GM18868 (cell line): ENCODE measurements around the gene NHP2.
"Not testable (repeated sequence)": the region's sequence is repeated elsewhere in the genome, so short reads cannot be mapped to it uniquely, and the experiment has no call there.

Source experiments
- ATAC-seq: cut with Tn5 transposase; IDR thresholded peaks from one replicate; pipeline ENCODE4 v1.9.1; 2021; ENCODE audit warnings: mild to moderate bottlenecking, moderate library complexity; ENCODE audit not compliant: unreplicated experiment

Gene NHP2

DNA sequence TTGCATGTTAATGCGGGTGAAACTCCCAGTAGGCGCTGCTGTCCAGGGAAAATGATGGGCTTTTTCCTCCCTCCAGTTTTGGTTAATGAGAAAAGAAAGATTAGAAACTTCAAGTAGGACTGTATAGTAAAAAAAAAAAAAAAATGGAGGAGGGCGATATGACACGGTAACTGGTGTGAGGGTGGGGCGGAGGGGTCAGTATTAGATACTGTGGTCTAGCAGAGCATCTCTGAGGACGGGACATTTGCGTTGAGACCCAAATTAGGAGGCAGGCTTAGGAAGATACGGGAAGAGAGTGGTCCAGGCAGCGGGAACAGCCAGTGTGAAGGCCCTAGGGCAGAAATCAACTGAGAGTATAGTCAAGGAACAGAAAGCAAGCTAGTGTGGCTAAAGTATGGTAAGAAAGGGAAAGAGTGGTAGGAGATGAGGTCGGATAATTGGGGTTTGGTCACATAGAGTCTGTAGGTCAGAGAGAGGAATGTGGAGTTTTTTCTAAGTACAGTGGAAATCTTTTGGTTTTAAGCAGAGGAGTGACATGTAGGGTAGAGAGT, 22.2 kb downstream of the NHP2 start:
- ATAC-seq, result no peak

DNA sequence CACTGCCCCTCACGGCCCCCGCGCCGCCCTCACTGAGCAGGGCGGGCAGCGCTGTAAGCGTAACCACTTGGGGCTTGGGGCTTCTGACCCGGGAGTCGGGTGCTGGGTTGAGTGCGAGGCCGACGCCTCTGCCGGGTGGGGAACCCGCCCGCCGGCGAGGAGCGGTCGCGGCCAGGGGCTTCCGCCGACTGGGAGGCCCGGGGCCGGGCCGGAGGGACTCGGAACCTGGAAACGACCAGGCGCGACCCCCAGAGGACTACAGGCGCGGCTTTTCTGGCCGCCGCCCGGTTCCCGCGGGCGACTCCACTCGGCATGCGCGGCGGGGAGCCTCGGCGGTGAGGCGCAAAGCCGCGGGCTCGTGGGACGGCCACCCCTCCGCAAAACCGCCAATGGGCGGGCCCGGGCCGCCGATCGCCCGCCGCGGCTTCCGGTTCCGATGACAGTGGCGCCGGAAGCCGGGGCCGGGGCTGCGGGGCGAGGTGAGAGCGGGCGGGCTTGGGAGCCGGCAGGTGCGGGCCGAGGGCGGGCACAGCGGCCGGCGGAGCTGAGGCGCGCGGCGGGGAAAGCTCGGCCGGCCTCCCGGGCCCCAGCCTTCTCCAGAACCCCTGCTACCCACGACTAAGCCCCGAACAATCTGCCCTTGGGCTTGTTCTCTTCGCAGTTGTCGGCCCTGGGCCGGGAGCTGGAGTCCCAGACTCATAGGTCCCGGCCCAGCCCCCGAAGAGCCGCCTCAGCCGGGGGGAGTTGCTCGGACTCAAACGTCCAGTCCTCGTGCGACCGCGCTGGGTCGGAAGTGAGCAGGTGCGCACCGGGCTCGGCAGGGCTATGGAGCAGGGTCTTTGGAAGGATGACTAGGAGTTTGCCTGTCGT, 22.9 kb downstream of the NHP2 start, which contains the start of gene RMND5B:
TSS of gene RMND5B (plus strand) at position 439 of the 870 bp plus-strand sequence. CDS start 7,106 bp downstream, outside the sequence.
- ATAC-seq, result peak; percentile 89

DNA sequence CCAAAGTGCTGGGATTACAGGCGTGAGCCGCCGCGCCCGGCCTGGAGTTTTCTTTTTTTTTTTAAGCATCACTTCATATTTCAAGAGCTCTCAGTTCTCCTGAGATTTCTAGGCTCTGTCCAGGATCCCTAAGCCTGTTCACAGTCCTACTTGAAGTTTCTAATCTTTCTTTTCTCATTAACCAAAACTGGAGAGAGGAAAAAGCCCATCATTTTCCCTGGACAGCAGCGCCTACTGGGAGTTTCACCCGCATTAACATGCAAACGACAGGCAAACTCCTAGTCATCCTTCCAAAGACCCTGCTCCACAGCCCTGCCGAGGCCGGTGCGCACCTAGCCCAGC, 23.5 kb downstream of the NHP2 start:
- not testable (repeated sequence) for ATAC-seq

DNA sequence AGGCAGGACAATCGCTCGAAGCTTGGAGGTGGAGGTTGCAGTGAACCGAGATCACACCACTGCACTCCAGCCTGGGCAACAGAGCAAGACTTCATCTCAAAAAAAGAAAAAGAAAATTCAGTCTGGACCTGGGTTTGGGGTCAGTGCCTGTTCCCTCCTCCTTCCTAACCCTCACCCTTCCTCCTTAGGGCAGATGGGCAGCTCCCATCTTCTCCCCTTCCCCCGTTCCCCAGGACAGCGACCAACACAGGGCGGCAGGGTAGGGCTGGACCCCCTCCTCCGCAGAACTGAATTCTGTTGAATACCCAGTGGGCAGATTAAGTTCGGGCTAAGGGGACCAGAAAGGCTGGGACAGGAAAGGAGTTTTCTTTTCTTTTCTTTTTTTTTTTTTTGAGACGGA, 24.4 kb downstream of the NHP2 start:
- ATAC-seq, result no peak

DNA sequence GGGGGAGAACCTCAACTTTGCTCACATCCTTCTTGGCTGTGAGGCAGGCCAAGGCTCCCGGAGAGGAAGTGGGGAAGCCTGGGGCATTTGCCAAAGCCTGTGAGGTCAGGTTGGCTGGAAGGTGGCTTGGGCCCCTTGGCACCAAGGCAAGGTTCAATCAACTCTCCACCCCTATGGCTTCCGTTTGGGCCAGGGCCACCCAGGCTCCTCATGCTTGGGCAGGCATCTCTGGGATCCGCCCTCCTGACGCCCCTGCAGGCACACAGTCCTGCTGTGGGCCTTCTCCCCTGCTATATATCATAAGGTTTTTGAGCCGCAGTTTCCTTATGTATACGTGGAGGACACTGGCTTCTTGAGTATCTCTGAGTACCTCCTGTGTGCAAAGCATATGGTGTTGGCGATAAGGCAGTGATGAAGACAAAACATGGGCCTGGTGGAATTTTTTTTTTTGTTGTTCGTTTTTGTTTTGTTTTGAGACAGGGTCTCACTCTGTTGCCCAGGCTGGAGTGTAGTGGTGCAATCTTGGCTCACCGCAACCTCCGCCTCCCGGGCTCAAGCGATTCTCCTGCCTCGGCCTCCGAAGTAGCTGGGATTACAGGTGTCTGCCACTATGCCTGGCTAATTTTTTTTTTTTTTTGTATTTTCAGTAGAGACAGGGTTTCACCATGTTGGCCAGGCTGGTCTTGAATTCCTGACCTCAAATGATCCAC, 26.2 kb downstream of the NHP2 start:
- not testable (repeated sequence) for ATAC-seq

DNA sequence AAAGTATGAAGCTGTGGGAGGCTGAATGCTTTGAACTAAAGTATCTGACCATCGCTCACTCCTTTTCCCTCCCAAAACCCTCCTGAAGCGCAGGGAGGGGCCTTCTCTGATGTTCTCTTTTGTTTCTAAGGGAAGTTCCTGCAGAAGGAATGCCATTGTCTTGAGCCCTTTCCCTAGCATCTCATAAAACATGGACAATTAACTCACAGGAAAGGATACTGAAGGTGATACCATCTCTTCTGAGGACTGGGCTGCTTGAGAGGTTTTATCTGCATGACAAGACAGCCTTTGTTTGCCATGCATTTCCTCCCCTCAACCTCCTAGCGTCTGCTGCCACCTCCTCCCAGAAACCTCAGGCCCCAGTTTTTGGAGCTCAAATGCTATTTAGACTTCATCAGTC, 27.1 kb downstream of the NHP2 start:
- no peak for ATAC-seq

DNA sequence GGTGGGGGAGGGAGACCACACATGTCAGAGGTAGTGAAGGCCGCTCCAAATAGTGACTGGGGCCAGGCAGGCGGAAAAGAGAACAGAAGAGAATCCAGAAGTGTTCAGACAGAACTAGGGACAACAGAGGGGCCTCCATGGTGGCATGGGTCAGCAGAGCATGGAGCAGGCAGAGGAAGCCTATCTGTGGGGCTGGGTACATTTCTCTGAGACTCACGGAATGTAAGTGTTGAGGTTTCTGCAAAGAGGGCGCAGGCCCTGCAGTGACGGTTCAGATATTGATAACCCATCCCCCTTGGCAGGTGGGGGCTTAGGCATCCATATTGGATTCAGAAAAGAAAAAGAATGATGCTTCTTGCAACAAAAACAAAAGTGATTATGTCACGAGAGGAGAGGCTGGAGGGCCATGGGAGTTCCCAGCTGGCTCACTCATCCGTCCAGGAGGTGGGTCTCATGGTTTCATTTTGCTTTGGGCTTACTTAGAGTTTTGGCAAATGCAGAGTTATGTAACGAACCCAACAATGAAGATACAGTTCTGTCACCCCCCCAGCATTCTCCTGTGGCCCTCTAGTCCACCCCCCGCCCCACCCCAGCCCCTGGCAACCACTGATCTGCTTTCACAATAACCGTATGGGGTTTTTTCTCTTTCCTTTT, 28.3 kb downstream of the NHP2 start:
- no peak for ATAC-seq

DNA sequence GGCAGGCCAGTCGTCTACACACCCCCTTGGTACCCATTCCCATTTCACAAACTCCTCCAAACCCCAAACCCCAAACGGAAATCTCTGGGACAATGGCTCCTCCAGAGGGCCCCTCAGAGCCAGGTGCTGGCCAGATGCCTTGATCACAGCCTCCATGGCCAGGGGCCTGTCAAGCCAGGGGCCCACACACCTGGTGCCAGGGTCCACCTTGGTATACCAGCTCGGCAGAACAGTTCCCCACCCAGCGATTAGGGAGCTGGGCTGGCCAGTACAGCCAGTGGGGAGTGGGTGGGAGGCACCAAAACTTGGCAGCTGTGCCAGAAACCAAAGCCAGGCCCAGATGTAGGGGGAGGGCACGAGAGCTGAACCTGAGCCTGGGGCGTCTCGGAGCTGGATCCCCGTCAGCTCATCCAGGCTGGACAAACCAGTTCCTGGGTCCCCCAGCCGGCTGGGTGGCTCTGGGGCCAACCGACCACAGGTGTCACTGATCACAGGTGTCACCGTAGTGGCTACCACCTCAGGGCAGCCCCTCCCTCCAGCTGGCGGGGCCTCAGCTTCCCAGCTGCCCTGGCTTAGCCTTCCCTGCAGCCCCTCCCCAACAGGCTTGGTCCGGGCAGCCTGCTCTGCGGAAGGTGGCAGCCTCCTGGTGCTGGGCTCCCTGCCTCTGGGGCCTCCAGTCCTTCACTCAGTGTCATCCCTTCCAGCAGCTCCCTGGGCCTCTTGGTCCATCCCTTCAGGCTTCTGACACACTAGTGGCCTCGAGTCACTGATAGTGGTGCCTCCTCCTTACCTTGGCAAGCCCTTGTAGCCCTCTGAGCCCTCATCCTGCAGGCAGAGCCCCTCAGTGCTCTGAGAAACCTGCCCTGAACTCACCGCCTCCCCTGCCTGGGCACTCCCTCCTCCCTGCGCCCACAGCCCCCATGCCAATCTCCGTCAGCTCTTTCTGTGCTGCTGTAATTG, 29.4 kb downstream of the NHP2 start:
- ATAC-seq, result no peak

DNA sequence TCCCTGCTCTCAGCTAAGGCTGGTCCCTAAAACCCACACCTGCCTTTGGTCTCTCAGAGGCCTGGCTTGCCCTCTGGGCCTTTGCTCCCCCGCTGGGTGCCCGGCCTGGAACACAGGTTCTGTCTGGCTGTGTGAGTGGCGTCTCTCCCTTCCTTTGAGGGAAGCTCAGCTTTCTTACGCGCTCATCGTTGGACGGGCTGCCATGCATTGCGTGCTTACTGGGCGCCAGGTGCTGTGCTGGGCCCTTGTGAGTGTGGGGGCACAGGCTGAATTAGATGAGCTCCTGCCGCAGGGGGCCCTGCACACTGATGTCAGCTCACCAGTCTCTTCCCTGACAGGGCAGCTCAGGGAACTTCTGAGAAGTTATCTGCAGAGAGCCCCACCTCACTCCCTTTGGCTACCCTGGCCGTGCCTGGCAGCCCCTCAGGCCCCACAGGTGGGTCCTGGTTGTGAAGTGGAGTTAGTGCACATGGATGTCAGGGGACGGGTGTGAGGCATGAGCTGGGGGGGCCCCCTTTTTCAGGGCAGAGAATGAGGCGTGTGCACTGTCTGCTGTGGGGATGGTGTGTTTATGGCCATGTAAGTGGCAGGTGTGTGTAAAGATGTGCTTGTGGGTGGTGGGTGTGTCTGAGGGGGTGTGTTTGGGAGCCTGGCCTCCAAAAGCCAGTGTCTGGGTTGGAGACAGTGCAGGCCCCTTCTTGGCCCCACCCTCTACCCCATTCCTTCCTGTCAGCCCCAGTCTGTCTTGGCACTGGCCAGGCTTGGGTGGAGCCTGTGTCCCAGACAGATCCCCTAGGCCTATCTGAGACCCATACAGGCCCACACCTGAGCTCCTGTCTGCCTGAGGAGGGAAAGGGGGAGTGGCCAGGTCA, 30.4 kb downstream of the NHP2 start:
- ATAC-seq, result no peak

DNA sequence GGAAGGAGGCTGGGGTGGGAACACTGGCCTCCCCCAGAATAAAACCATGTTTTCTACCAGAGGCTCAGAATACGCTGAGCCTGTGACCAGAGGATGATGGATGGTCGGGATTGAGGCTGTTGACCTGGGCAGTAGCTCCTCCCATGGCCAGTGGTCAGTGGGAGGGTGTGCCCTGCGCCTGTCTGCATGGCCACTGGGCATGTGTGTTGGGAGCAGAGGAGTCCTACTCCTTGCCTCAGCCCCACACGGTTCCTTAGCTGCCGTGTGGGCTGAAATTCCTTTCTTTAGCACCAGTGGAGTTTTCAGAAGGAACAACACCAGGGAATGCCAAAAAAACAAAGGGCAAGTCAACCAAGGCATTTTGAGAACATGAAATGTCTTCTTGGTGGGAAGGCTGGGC, 31.3 kb downstream of the NHP2 start:
- ATAC-seq, result no peak

DNA sequence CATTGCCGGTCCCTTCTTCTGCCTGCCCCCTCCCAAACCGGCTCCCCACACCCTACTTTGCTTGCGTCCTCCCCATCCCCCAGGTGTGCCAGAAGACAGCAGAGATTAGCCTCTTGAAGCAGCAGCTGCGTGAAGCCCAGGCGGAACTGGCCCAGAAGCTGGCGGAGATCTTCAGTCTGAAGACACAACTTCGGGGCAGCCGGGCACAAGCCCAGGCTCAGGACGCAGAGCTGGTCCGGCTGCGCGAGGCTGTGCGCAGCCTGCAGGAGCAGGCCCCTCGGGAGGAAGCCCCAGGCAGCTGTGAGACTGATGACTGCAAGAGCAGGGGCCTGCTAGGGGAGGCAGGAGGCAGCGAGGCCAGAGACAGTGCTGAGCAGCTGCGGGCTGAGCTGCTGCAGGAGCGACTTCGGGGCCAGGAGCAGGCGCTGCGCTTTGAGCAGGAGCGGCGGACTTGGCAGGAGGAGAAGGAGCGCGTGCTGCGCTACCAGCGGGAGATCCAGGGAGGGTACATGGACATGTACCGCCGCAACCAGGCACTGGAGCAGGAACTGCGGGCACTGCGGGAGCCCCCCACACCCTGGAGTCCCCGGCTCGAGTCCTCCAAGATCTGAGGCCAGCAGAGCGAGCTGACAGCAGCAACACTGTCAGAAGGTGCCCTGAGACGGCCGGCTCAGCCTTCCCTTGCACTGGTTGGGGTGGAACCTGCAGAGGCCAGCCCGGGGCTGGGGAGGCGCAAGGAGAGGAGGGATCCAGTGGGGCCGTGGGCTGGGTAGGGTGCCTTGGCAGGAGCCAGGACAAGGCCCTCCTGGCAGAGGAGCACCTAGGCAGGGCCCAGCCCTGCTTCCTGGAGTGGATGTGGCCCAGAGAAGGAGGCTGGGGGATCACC, 32.1 kb downstream of the NHP2 start:
- no peak for ATAC-seq

DNA sequence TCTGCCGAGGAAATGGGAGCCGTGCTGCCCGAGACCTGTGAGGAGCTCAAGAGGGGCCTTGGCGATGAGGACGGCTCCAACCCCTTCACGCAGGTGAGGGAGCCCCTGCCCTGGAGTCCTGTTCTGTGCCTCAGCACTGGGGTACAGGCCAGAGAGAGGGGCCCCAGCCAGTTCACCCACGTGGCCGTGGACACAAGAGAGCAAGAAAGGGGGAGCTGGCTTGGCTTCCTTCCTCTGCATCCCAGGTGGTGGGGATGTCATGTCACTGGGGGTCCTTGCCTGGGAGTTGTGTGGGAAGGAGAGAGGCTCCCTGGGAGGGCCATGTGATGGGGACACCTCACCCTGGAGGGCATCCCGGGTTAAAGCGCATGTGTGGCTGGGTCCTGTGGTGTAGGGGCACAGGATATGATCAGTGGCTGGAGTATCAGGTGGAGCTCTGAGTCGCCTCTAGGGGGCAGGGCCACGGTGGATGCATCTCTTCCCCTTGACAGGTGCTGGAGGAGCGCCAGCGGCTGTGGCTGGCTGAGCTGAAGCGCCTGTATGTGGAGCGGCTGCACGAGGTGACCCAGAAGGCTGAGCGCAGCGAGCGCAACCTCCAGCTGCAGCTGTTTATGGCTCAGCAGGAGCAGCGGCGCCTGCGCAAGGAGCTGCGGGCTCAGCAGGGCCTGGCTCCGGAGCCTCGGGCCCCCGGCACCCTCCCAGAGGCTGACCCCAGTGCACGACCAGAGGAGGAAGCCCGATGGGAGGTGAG, 32.9 kb downstream of the NHP2 start:
- peak; percentile 79 for ATAC-seq

DNA sequence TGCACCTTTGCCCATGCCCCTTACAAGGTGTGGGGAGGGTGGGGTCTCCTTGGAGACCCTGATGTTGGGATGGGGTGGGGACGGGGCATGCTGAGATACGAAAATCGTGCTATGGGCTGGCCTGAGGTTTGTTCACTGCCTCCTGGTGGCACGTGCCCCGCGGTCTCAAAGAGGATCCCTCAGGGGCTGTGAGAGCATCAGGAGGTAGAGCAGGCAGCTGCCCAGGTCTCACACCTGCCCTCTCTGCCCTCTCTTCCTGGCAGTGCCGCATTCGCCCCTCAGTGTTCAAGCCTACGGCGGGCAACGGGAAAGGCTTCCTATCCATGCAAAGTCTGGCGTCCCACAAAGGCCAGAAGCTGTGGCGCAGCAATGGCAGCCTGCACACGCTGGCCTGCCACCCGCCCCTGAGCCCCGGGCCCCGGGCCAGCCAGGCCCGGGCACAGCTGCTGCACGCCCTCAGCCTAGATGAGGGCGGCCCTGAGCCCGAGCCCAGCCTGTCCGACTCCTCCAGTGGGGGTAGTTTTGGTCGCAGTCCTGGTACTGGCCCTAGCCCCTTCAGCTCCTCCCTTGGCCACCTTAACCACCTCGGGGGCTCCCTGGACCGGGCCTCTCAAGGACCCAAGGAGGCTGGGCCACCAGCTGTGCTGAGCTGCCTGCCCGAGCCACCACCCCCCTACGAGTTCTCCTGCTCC, 33.6 kb downstream of the NHP2 start:
- ATAC-seq, result no peak

DNA sequence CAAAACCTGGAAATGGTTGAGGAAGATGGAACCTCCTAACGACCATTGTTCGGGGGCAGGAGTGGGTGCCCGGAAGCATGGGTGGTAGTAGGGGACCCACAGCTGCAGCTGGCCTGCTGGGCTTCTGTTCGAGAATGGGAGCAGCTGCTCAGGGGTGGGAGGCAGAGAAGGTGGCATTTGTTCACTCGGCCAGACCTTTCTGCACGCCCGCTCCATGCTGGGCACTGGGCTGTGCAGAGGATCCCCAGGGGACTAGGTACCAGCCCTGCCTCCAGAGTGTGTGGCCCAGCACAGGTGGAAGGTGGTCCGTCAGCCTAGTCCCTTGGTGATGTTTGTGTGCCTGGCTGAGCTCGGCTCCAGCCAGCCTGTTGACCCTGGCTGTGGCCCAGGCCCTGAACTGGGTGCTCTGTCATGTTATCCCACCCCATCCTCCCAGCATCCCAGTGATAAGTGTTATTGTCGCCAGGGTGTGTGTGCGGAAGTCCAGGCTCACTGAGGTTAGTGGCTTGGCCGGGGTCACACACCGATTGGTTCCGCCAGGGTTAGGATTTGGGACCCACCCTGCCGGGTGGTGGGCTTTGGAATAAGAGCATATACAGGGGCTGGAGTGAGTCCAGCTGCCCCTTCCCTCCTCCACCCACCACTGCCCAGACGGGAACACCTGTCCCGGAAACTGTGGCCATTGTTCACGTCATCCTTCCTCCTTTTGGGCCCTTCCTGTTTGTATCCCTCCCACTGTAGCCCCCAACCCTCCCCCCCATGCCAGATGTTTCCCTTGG, 35.6 kb downstream of the NHP2 start:
- no peak for ATAC-seq

DNA sequence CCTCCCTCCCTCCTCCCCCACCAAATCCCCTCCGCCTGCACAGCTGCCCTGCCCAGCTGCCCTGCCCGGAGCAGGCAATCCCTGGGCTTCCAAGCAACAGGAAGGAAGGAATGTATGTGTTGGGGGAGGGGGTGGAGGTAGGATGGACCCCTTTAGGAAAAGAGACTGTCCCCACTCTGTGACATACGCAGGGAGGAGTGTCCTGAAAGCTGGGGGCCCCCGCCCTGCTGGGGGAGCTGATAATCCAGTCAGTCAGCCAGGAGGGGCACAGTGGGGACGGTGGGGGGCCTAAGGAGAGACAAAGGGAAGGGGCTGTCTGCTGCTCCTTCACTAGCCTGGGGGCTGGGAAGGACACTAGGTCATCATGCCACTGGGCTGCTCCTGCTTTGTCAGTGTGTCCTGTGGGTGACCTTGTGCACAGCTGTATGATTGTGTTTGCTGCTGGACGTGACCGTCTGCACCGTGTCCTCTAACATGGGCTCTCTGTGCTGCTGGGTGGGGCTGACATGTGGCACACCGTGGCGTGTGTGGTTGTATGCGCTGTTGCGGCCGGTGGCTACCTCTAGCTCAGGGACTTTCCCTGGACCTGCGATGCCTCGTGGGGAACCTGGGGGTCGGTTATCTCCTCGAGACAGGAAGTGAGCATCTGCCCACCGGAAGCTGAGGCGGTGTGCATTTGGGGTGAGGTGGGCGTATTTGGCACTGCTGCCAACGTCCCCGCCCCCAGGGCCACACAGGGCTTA, 37.4 kb downstream of the NHP2 start:
- ATAC-seq, result peak; percentile 34

DNA sequence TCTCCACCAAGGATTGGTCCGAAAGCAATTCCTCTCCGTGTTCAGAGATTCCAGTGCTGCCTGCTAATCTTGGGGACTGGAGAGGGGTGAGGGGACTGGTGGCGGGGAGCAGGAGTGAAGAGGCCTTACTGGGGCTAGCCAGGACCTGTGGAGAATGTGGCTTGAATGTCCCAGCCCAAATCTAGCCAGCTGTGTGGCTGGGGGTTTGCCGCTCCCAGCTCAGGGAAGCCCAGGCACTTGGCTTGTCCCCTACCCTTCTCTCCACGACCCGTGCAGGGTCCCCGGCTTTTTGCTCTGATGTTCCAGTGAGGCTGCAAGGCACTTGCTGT, 37.9 kb downstream of the NHP2 start:
- no peak for ATAC-seq
